Ectodermal cell (in vitro differentiated cells): ENCODE results near the gene CLMN.

Source experiments
- H3K27ac ChIP-seq: 2 replicates; pipeline ENCODE4 v1.7.0; 2013; ENCODE audit warnings: mild to moderate bottlenecking, low read depth, low read length; ENCODE audit not compliant: insufficient read depth, poor library complexity, severe bottlenecking
- H3K27me3 ChIP-seq: 2 replicates; pipeline ENCODE4 v1.7.0; 2013; ENCODE audit warnings: mild to moderate bottlenecking, low read length; ENCODE audit not compliant: insufficient read depth, control insufficient read depth, poor library complexity, severe bottlenecking
- H3K36me3 ChIP-seq: one replicate; pipeline ENCODE4 v1.7.0; 2013; ENCODE audit warnings: low read length; ENCODE audit not compliant: control insufficient read depth, insufficient read depth
- H3K4me1 ChIP-seq: one replicate; pipeline ENCODE4 v1.7.0; 2013; ENCODE audit warnings: low read length; ENCODE audit not compliant: control insufficient read depth, insufficient read depth
- H3K4me3 ChIP-seq: 2 replicates; pipeline ENCODE4 v1.7.0; 2013; ENCODE audit warnings: low read depth, low read length, control low read depth; ENCODE audit not compliant: insufficient read depth
- H3K9me3 ChIP-seq: 2 replicates; pipeline ENCODE4 v1.7.0; 2013; ENCODE audit warnings: mild to moderate bottlenecking, low read length, moderate library complexity; ENCODE audit not compliant: control insufficient read depth
- WGBS, 2 experiments: methylation state at CpG; one replicate each; pipeline ENCODE4 v1.1.7; 2013; ENCODE audit warnings: missing lambda C conversion rate in 2 of 2; 5-methylcytosine and 5-hydroxymethylcytosine counted together

Gene CLMN

GRCh38 chr14:95264271-95264973 is 55.3 kb downstream of the CLMN start:
- Histone ChIP-seq H3K4me1 (no peaks in the 10 kb centered on the region), H3K4me3 (no peak overlapping the region), H3K27me3 (no peaks in the 10 kb centered on the region), H3K9me3 (no peaks in the 10 kb centered on the region), H3K36me3 (no peaks in the 10 kb centered on the region), H3K27ac (no peak overlapping the region)
- WGBS, 2 experiments = 95 to 96% methylated on average over 10 of the region's 10 CpGs

- Histone ChIP-seq H3K27ac (no peak overlapping the region), H3K4me3 (no peak overlapping the region), H3K27me3 (no peaks in the 10 kb centered on the region), H3K36me3 (no peaks in the 10 kb centered on the region), H3K4me1 (no peaks in the 10 kb centered on the region), H3K9me3 (no peaks in the 10 kb centered on the region)
- whole genome bisulfite sequencing, 2 experiments = 95% methylated on average over 7 of the region's 7 CpGs
These were observed 56.0 kb downstream of the CLMN start for GRCh38 chr14:95263527-95264231.

- no peaks in the 10 kb centered on the region for H3K9me3 ChIP-seq
- H3K4me1 ChIP-seq = peaks cover 2% of the 10 kb centered on the region
- 89 to 93% methylated on average over 3 of the region's 3 CpGs for WGBS, 2 experiments
- H3K27me3 ChIP-seq = no peaks in the 10 kb centered on the region
- no peaks in the 10 kb centered on the region for H3K36me3 ChIP-seq
- no peak overlapping the region for H3K4me3 ChIP-seq
- H3K27ac ChIP-seq = no peak overlapping the region
These were observed 57.2 kb downstream of the CLMN start for GRCh38 chr14:95262511-95262891.

- H3K9me3 ChIP-seq = no peaks in the 10 kb centered on the region
- peaks cover 8% of the 10 kb centered on the region for H3K4me1 ChIP-seq
- no peaks in the 10 kb centered on the region for H3K36me3 ChIP-seq
- no peaks in the 10 kb centered on the region for H3K27me3 ChIP-seq
- 89 to 91% methylated on average over 16 of the region's 16 CpGs for WGBS, 2 experiments
- H3K4me3 ChIP-seq = no peak overlapping the region
- no peak overlapping the region for H3K27ac ChIP-seq
These were observed 57.8 kb downstream of the CLMN start for GRCh38 chr14:95261616-95262510.

- H3K4me3 ChIP-seq = no peak overlapping the region
- no peaks in the 10 kb centered on the region for H3K27me3 ChIP-seq
- WGBS, 2 experiments = 93 to 96% methylated on average over 19 of the region's 19 CpGs
- H3K36me3 ChIP-seq = no peaks in the 10 kb centered on the region
- H3K27ac ChIP-seq = no peak overlapping the region
- peaks cover 19% of the 10 kb centered on the region for H3K4me1 ChIP-seq
- H3K9me3 ChIP-seq = no peaks in the 10 kb centered on the region
These were observed 59.0 kb downstream of the CLMN start for GRCh38 chr14:95260537-95261361.

GRCh38 chr14:95258754-95259593 is 60.7 kb downstream of the CLMN start:
- Histone ChIP-seq H3K4me3 (no peak overlapping the region), H3K4me1 (peaks cover 28% of the 10 kb centered on the region), H3K27ac (no peak overlapping the region), H3K27me3 (no peaks in the 10 kb centered on the region), H3K36me3 (no peaks in the 10 kb centered on the region), H3K9me3 (no peaks in the 10 kb centered on the region)
- 79% methylated on average over 12 of the region's 12 CpGs for WGBS, 2 experiments

GRCh38 chr14:95258156-95258555 is 61.6 kb downstream of the CLMN start:
- H3K9me3 ChIP-seq = no peaks in the 10 kb centered on the region
- no peaks in the 10 kb centered on the region for H3K27me3 ChIP-seq
- no peak overlapping the region for H3K4me3 ChIP-seq
- H3K36me3 ChIP-seq = no peaks in the 10 kb centered on the region
- 89 to 94% methylated on average over 2 of the region's 2 CpGs for WGBS, 2 experiments
- H3K4me1 ChIP-seq = peaks cover 28% of the 10 kb centered on the region
- H3K27ac ChIP-seq = no peak overlapping the region

GRCh38 chr14:95257521-95257920 is 62.2 kb downstream of the CLMN start:
- H3K9me3 ChIP-seq = no peaks in the 10 kb centered on the region
- H3K27ac ChIP-seq = no peak overlapping the region
- peaks cover 28% of the 10 kb centered on the region for H3K4me1 ChIP-seq
- H3K36me3 ChIP-seq = no peaks in the 10 kb centered on the region
- H3K4me3 ChIP-seq = no peak overlapping the region
- 88 to 91% methylated on average over 11 of the region's 11 CpGs for WGBS, 2 experiments
- H3K27me3 ChIP-seq = no peaks in the 10 kb centered on the region

- Histone ChIP-seq H3K36me3 (no peaks in the 10 kb centered on the region), H3K27ac (no peak overlapping the region), H3K27me3 (no peaks in the 10 kb centered on the region), H3K4me3 (no peak overlapping the region), H3K4me1 (peaks cover 34% of the 10 kb centered on the region), H3K9me3 (no peaks in the 10 kb centered on the region)
- 84 to 86% methylated on average over 3 of the region's 3 CpGs for WGBS, 2 experiments
These were observed 63.0 kb downstream of the CLMN start for GRCh38 chr14:95256776-95257060.
